ENCODE data around the gene PPFIA1. TPM values are rescaled to one million over a fixed set of nuclear protein-coding genes. Genes with fewer than 3 reads are reported as not detected.

Gene PPFIA1
- polyA plus RNA-seq, 2 of the 4 experiments (the other 2 are of a cell fraction) = 23.3 to 45.6 TPM

DNA sequence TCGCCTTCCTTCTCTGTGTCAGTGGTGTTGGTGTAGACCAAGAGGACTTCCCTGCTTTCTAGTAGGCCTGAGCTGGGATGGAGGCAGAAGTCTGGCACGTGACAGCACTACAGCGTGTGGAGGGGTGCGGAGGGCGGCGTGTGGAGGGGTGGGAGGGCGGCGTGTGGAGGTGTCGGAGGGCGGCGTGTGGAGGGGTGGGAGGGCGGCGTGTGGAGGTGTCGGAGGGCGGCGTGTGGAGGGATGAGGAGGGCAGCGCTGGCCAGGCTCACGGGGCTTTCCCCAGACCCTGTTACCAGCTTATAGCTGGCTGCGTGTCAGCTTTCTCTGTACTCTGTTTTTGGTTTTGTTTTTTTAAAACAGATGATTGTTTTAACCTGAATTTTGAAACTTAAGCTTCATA is 82.1 kb downstream of the PPFIA1 start:
- no peak for FAIRE-seq
- WGBS (ENCODE audit: missing lambda C conversion rate) = 99% methylated on average over 11 of the region's 19 CpGs
- ATAC-seq = no peak
- Histone ChIP-seq H3K9me3 (no peaks in the 10 kb centered on the region), H3K27ac (no peak overlapping the region), H3K4me3 (no peak overlapping the region), H3K4me1 (no peaks in the 10 kb centered on the region), H3K4me2 (no peak overlapping the region)
- TF ChIP-seq ESRRA (IDR thresholded peaks at IDR 0.05; ENCODE audit: borderline replicate concordance, low read length) (no peak), HOXA7 (CRISPR knock-in tag; IDR thresholded peaks at IDR 0.05) (no peak), ZC3H11A (IDR thresholded peaks at IDR 0.05) (no peak), HEYL (CRISPR knock-in tag; IDR thresholded peaks at IDR 0.05) (no peak), RAD21 (conservative IDR thresholded peaks at IDR 0.05 in 1 of 2, IDR thresholded peaks at IDR 0.05 in 1 of 2) (no peak), HOXB5 (CRISPR knock-in tag; IDR thresholded peaks at IDR 0.05) (no peak), EP300 (IDR thresholded peaks at IDR 0.05) (no peak), JUN (IDR thresholded peaks at IDR 0.05) (no peak), JUNB (IDR thresholded peaks at IDR 0.05) (no peak), HDAC2 (IDR thresholded peaks at IDR 0.05) (no peak), CBX8 (IDR thresholded peaks at IDR 0.05) (no peak), ZNF302 (CRISPR knock-in tag; IDR thresholded peaks at IDR 0.05) (no peak), SMC3 (IDR thresholded peaks at IDR 0.05) (no peak), FOXS1 (CRISPR knock-in tag; IDR thresholded peaks at IDR 0.05) (no peak)
- TF ChIP-seq, protein P1, sequence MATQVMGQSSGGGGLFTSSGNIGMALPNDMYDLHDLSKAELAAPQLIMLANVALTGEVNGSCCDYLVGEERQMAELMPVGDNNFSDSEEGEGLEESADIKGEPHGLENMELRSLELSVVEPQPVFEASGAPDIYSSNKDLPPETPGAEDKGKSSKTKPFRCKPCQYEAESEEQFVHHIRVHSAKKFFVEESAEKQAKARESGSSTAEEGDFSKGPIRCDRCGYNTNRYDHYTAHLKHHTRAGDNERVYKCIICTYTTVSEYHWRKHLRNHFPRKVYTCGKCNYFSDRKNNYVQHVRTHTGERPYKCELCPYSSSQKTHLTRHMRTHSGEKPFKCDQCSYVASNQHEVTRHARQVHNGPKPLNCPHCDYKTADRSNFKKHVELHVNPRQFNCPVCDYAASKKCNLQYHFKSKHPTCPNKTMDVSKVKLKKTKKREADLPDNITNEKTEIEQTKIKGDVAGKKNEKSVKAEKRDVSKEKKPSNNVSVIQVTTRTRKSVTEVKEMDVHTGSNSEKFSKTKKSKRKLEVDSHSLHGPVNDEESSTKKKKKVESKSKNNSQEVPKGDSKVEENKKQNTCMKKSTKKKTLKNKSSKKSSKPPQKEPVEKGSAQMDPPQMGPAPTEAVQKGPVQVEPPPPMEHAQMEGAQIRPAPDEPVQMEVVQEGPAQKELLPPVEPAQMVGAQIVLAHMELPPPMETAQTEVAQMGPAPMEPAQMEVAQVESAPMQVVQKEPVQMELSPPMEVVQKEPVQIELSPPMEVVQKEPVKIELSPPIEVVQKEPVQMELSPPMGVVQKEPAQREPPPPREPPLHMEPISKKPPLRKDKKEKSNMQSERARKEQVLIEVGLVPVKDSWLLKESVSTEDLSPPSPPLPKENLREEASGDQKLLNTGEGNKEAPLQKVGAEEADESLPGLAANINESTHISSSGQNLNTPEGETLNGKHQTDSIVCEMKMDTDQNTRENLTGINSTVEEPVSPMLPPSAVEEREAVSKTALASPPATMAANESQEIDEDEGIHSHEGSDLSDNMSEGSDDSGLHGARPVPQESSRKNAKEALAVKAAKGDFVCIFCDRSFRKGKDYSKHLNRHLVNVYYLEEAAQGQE (IDR thresholded peaks at IDR 0.05) = no peak
- TF ChIP-seq, protein P2, sequence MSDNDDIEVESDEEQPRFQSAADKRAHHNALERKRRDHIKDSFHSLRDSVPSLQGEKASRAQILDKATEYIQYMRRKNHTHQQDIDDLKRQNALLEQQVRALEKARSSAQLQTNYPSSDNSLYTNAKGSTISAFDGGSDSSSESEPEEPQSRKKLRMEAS (IDR thresholded peaks at IDR 0.05) = no peak
- TF ChIP-seq, protein P3, sequence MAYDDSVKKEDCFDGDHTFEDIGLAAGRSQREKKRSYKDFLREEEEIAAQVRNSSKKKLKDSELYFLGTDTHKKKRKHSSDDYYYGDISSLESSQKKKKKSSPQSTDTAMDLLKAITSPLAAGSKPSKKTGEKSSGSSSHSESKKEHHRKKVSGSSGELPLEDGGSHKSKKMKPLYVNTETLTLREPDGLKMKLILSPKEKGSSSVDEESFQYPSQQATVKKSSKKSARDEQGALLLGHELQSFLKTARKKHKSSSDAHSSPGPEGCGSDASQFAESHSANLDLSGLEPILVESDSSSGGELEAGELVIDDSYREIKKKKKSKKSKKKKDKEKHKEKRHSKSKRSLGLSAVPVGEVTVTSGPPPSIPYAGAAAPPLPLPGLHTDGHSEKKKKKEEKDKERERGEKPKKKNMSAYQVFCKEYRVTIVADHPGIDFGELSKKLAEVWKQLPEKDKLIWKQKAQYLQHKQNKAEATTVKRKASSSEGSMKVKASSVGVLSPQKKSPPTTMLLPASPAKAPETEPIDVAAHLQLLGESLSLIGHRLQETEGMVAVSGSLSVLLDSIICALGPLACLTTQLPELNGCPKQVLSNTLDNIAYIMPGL (CRISPR knock-in tag; IDR thresholded peaks at IDR 0.05; ENCODE audit: borderline replicate concordance) = no peak
- TF ChIP-seq, protein P4, sequence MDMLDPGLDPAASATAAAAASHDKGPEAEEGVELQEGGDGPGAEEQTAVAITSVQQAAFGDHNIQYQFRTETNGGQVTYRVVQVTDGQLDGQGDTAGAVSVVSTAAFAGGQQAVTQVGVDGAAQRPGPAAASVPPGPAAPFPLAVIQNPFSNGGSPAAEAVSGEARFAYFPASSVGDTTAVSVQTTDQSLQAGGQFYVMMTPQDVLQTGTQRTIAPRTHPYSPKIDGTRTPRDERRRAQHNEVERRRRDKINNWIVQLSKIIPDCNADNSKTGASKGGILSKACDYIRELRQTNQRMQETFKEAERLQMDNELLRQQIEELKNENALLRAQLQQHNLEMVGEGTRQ (IDR thresholded peaks at IDR 0.05) = no peak
- ChIA-PET POLR2A (no interaction called here), CTCF (interaction anchor here (1.3 kb wide), 1 partner anchor 25 kb away, joined by 6 read pairs; no protein-coding TSS in a partner anchor)
- no peak for DNase-seq (ENCODE audit: low read depth in 1 of 2, low spot score in 1 of 2)

DNA sequence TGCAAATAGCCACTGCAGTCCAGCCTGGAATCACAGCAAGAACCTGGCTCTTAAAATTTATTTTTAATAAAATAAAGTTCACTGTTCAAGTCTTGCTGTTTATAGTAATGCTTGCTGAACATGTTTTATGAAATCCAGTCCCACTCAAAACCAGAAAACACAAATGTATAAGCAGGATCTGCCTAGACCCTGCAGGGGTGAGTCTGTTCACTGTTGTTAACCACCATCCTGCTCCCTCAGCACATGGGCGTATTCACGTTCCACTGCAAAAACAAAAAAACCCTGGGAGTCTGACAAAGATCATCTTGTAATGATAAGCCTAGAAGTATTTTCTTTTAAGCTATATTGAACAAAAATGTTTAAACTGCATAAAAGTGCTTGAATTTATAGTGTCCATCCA is 82.8 kb downstream of the PPFIA1 start:
- no peak overlapping the region for H3K27ac ChIP-seq
- no peak overlapping the region for H3K4me2 ChIP-seq
- ATAC-seq (no peak), FAIRE-seq (no peak), DNase-seq (ENCODE audit: low read depth in 1 of 2, low spot score in 1 of 2) (no peak)
- ChIA-PET CTCF (no interaction called here), POLR2A (no interaction called here)
- no peaks in the 10 kb centered on the region for H3K4me1 ChIP-seq
- H3K4me3 ChIP-seq = no peak overlapping the region
- TF ChIP-seq CHD4 (IDR thresholded peaks at IDR 0.05; ENCODE audit: borderline replicate concordance) = no peak
- TF ChIP-seq SMC3 (IDR thresholded peaks at IDR 0.05) = no peak
- TF ChIP-seq NPAS2 (CRISPR knock-in tag; IDR thresholded peaks at IDR 0.05; ENCODE audit: borderline replicate concordance) = no peak
- TF ChIP-seq POLR2A (IDR thresholded peaks at IDR 0.05; ENCODE audit: low read length) = no peak
- no peak for TF ChIP-seq MYC (IDR thresholded peaks at IDR 0.05; ENCODE audit: borderline replicate concordance, low read length)
- TF ChIP-seq, protein P5, sequence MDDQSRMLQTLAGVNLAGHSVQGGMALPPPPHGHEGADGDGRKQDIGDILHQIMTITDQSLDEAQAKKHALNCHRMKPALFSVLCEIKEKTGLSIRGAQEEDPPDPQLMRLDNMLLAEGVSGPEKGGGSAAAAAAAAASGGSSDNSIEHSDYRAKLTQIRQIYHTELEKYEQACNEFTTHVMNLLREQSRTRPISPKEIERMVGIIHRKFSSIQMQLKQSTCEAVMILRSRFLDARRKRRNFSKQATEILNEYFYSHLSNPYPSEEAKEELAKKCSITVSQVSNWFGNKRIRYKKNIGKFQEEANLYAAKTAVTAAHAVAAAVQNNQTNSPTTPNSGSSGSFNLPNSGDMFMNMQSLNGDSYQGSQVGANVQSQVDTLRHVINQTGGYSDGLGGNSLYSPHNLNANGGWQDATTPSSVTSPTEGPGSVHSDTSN (IDR thresholded peaks at IDR 0.05) = no peak
- WGBS (ENCODE audit: missing lambda C conversion rate) = 98% methylated on average over 2 of the region's 2 CpGs
- H3K9me3 ChIP-seq = no peaks in the 10 kb centered on the region
